NCI-H345 treated with DMSO at 0.1 percent for 48 hours (cell line): Measurements from ENCODE around the gene ZNF600.
"Not testable (repeated sequence)": the region's sequence is repeated elsewhere in the genome, so short reads cannot be mapped to it uniquely, and the experiment has no call there.

Source experiments
- DNase-seq: peaks from one replicate; lab custom pipeline; 2025; ENCODE audit not compliant: unreplicated experiment; lab: John Stamatoyannopoulos, UW

ZNF600 gene

DNA sequence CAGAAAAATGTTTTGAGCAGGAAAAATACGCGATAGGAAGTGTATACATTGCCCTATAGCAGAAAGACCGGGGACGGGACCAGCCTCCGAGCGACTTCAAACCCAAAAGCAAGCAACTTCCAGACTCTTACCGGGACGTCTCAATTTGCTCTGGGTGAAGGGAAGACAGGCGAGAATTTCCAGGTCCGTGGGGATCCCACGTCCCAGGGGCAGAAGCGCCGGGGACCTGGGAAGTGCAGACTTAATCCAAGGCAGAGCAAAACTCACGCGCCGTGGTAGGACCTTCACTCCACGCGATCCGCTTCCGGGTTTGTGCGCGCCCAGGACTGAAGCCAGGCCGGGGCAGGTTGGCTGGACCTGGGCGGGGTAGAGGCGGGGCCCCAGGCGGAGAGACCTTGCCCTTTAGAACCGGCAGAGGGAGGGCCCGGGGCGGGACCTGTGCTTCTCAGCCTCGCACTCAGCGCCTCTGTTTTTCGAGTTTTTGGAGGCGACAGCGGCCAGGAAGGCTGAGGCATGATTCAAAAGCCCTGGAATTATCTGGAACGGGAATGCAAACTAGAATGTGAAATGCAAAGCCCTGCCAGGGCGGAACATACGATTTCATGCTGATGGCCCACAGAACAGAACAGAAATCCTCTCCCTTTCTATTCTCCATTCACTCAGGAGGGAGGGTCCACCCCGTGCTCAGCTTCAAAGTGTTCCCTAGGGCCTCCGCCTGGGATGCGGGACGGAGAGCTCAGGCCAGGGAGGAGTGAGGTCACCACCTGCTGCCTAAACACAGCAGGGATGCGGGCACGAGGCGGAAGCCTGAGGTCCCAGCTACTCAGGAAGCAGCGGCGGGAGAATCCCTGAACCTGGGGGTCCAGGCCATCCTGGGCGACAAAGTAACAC is at the start of gene ZNF600:
Gene ZNF600 (minus strand): TSS at position 328 of the 891 bp plus-strand sequence. CDS start 7,903 bp downstream, outside the sequence.
- DNase-seq: peak; percentile 12

DNA sequence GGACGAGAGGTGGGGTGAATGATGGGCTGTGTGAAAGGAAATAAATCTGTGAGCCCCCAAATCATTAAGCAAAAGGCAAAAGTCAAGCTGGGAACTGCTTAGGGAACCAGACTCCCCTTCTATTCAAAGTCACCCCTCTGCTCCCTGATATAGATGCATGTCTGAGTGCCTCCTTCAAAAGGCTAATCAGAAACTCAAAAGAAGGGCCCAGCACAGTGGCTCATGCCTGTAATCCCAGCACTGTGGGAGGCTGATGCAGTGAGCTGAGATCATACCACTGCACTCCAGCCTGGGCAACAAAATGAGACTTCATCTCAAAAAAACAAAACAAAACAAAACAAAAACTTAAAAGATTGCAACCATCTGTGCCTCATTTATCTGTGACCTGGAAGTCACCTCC is 47.7 kb upstream of the ZNF600 start:
- not testable (repeated sequence) for DNase-seq

- not testable (repeated sequence) for DNase-seq
Measured at GRCh38 chr19:52833541-52833940, 47.0 kb upstream of the ZNF600 start.

GRCh38 chr19:52829866-52830265 is 43.3 kb upstream of the ZNF600 start:
- not testable (repeated sequence) for DNase-seq

- no peak for DNase-seq
Measured at GRCh38 chr19:52825765-52826164, 39.2 kb upstream of the ZNF600 start.

DNA sequence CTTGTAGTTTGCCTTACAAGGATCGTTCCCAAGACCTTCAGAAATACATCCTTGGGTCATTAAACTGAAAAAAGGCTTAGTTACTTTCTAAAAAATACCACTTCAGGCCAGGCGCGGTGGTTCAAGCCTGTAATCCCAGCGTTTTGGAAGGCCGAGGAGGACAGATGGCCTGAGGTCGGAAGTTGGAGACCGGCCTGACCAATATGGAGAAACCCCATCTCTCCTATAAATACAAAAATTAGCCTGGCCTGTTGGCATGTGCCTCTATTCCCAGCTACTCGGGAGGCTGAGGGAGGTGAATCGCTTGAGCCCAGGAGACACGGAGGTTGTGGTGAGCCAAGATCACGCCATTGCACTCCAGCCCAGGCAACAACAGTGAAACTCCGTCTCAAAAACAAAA is 37.1 kb upstream of the ZNF600 start:
- DNase-seq: no peak

GRCh38 chr19:52821204-52821960 is 34.8 kb upstream of the ZNF600 start, which contains the start of gene ZNF28:
ZNF28 (minus strand) TSS chr19:52821633; CDS start chr19:52817958, 3,675 bp downstream.
- DNase-seq: not testable (repeated sequence)

GRCh38 chr19:52820472-52821203 is 34.0 kb upstream of the ZNF600 start:
- DNase-seq: not testable (repeated sequence)

DNA sequence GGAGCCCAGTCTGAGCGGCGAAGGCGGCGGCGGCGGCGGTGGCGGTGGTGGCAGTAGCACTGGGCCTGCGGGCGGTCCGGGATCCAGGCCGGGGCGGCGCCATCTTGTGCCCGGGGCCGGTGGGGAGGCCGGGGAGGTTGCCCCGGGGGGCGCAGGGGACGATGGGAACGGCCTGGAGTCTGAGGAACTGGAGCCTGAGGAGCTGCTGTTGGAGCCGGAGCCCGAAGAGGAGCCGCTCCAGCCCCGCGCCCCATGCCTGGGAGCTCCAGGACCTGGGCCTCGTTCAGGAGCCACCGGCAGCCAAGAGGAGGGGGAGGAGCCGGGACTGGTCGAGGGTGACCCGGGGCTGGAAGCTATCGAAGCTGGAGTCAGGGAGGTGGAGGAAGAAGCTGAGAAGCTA is 23.2 kb upstream of the ZNF600 start:
- no peak for DNase-seq

DNA sequence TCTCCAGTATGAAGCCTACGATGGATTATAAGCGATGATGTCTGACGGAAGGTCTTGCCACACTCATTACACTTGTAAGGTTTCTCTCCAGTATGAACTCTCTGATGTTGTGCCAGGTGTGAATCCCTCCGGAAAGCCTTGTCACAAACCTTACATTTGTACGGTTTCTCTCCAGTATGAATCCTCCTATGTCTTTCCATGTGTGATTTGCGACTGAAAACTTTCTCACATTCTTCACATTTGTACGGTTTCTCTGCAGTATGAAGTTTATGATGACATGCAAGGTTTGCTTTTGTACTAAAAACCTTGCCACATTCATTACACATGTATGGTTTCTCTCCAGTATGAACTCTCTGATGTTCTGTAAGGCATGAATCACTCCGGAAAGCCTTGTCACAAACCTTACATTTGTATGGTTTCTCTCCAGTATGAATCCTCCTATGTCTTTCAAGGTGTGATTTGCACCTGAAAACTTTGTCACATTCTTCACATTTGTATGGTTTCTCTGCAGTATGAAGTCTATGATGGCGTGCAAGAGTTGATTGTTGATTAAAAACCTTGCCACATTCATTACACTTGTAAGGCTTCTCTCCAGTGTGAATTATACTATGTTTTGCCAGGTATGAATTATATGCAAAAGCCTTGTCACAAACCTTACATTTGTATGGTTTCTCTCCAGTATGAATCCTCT is 13.5 kb upstream of the ZNF600 start:
- DNase-seq: not testable (repeated sequence)

DNA sequence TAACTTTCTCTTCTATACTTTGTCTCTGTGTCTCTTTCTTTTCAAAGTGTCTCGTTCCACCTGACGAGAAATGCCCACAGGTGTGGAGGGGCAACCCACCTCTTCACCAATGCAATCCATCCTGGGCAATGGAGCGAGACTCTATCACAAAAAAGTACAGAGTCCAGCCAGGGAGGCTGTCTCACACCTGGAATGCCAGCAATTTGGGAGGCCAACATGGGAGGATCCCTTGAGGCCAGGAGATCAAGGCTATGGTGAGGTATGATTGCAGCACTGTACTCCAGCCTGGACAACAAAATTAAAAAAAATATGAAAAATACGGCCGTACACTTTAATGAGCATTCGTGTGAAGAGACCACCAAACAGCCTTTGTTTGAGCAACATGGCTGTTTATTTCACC is 2.8 kb upstream of the ZNF600 start:
- DNase-seq: no peak

DNA sequence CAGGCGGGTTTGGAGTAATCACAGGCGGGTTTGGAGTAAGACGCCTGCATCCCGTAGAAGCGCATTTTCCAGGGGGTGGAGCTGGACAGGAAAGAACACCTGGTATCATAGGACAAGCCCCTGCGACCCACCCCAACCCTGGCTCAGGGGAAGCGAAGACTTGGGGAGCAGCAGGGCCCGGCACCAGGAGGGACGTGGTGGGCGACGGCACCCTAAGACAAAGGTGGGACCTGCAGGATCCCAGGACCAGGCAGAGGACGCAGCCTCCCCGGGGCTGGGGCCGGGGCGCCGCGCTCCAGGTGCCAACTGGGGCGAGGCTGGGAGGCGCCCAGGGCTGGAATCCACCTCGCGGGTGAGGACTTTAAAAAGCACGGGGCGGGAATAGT is 520 bp downstream of the ZNF600 start:
- no peak for DNase-seq

- DNase-seq: no peak
Measured at GRCh38 chr19:52785506-52785905, 1.1 kb downstream of the ZNF600 start.

DNA sequence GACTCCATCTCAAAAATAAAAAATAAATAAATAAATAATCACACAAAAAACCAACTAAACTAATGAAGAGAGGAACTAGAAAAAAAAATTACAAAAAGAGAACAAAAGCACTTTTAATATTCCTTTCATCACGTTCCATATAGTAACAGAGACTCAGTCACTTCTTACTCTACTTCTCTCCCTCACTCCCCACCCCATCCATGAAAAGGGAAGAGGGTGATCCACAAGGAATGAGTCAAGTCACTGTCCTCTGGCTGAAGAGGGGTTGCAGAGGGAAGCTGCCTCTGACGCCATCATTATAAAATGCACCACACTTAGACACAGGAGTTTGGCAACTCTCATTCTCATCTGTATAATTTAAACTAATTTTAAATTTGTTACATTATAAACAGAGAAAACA is 3.7 kb downstream of the ZNF600 start:
- not testable (repeated sequence) for DNase-seq

DNA sequence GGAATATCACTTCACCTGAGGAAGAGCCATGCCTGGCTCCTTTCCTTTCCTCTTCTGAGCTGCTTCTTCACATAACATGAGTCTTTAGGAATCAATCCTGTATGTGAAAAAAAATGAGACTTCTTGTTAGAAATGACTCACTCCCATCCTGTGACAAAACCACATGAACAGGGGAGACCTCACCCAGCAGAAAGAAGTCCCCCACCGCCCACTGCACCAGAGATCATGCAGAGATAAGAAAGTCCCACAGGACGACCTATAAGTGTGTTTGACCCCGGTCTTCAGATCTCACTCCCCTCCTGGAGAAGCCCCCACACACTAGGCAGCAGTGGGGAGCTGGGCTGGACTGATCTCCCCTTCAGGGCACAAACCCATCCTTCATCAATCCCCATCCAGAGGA is 7.8 kb downstream of the ZNF600 start:
- DNase-seq: no peak

DNA sequence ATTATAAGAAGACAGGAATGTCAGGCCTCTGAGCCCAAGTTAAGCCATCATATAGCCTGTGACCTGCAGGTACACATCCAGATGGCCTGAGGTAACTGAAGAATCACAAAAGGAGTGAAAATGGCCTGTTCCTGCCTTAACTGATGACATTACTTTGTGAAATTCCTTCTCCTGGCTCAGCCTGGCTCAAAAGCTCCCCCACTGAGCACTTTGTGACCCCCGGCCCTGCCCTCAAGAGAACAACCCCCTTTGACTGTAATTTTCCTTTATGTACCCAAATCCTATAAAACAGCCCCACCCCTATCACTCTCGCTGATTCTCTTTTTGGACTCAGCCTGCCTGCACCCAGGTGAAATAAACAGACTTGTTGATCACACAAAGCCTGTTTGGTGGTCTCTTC is 30.1 kb downstream of the ZNF600 start:
- DNase-seq: not testable (repeated sequence)

- no peak for DNase-seq
Measured at GRCh38 chr19:52749780-52750179, 36.8 kb downstream of the ZNF600 start.

DNA sequence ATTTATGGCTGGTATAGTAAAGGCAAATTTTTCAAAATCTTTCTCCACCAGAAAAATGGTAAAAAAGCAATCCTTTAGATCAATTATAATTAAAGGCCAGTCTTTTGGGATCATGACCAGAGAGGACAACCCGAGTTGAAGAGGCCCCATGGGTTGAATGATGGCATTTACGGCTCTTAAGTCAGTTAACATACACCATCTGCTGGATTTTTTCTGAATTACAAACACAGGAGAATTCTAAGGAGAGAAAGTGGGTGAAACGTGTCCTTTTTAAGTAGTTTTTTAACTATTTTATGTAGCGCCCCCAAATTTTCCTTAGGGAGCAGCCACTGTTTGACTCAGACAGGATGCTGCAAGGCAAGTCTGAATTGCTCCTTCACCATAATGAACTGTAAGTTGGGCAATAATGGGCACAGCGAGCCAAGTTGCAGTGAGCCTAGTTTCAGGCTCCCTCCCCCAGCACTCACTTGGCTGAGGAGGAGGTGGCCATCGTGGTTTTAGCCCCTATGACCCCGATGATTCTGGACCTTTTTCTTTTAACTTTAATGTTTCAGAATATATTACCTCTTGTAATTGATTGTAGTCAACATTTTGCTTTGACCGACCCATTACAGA is 38.1 kb downstream of the ZNF600 start:
- no peak for DNase-seq

GRCh38 chr19:52745919-52746318 is 40.7 kb downstream of the ZNF600 start:
- not testable (repeated sequence) for DNase-seq

- no peak for DNase-seq
Measured at GRCh38 chr19:52743091-52743490, 43.5 kb downstream of the ZNF600 start.
